ENCODE data around the gene ARHGAP26. TPM values are rescaled to one million over a fixed set of nuclear protein-coding genes. Genes with fewer than 3 reads are reported as not detected.

Gene ARHGAP26
- total RNA-seq, 1 donor from 2014 or later: 18.7 TPM

GRCh38 chr5:142897328-142897727, 127.2 kb downstream of the ARHGAP26 start:
- no peak for TF ChIP-seq CTCF (conservative IDR thresholded peaks at IDR 0.05)
- Mint-ChIP-seq H3K9me3 (no peaks in the 10 kb centered on the region), H3K4me3 (no peak overlapping the region), H3K27ac (no peak overlapping the region), H3K4me1 (ENCODE audit: unreplicated experiment) (peaks cover 18% of the 10 kb centered on the region), H3K36me3 (peaks cover 9% of the 10 kb centered on the region), H3K27me3 (no peaks in the 10 kb centered on the region)
- DNase-seq (ENCODE audit: extremely low spot score, unreplicated experiment): no peak

DNA sequence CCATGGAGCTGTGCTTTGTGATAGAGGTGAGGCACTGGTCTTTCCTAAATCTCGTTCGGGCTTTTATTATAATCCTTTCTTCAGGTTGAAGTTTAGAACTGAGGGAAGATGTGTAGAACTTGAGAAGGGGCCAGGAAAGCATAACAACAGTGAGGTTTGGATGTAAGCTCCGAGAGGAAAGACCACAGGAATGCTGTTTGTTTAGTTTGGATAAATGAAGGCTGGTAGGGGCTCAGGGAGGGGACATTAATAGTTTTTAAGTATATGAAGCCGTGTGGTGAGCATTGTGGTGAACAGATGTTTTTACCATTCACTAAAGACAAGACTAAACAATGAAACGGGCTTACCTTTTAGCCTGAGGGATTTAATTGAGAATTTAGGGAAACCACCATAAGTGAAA, 130.8 kb downstream of the ARHGAP26 start:
- no peak for TF ChIP-seq CTCF (conservative IDR thresholded peaks at IDR 0.05)
- H3K4me1 Mint-ChIP-seq (ENCODE audit: unreplicated experiment): peaks cover 22% of the 10 kb centered on the region
- H3K4me3 Mint-ChIP-seq: no peak overlapping the region
- DNase-seq (ENCODE audit: extremely low spot score, unreplicated experiment): no peak
- no peaks in the 10 kb centered on the region for H3K9me3 Mint-ChIP-seq
- peaks cover 14% of the 10 kb centered on the region for H3K36me3 Mint-ChIP-seq
- H3K27me3 Mint-ChIP-seq: no peaks in the 10 kb centered on the region
- no peak overlapping the region for H3K27ac Mint-ChIP-seq

GRCh38 chr5:142901476-142902185, 131.5 kb downstream of the ARHGAP26 start:
- no peak for TF ChIP-seq CTCF (conservative IDR thresholded peaks at IDR 0.05)
- peaks cover 22% of the 10 kb centered on the region for H3K4me1 Mint-ChIP-seq (ENCODE audit: unreplicated experiment)
- DNase-seq (ENCODE audit: extremely low spot score, unreplicated experiment): no peak
- H3K27me3 Mint-ChIP-seq: no peaks in the 10 kb centered on the region
- H3K27ac Mint-ChIP-seq: peak overlapping the region; percentile 57
- H3K9me3 Mint-ChIP-seq: no peaks in the 10 kb centered on the region
- peaks cover 20% of the 10 kb centered on the region for H3K36me3 Mint-ChIP-seq
- peak overlapping the region; percentile 29 for H3K4me3 Mint-ChIP-seq

DNA sequence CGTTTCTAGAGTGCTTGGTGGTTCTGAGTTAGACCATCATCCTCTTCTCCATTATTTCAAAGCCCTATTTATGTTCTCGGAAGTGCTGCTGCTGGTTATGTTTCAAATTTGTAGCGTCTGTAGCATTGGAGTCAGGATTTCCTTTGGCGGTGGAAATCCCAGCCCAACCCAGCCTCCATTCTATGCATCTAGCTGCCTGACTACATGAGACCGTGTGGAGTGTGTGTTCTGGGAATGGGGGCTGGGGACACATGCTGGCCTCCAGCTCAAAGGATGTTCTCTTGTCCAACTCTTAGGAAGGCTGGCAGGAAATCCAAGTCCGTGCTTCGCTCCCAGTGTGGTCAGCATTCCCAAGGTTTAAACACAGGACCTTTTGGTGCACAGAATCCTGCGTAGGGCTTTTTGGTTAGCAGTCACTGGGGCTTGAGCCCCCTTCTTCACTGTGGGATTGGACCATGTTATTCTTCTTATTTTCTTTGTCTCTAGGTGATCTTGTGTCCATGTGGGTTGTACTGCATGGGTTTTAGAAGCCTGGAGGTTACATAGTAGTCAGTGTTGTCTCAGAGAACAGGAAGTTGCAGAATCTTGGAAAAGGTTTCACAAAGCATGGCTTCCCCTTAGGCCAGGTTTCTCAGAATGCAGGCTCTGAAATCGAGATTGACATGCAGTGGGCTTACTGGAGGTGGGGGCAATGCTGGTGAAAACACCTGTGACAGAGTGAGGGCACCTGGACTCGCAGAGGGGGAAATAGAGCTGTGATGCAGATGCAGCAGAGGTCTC, 132.2 kb downstream of the ARHGAP26 start:
- DNase-seq (ENCODE audit: extremely low spot score, unreplicated experiment): no peak
- Mint-ChIP-seq H3K4me1 (ENCODE audit: unreplicated experiment) (peaks cover 27% of the 10 kb centered on the region), H3K9me3 (no peaks in the 10 kb centered on the region), H3K27me3 (no peaks in the 10 kb centered on the region), H3K4me3 (no peak overlapping the region), H3K27ac (peak overlapping the region; percentile 57), H3K36me3 (peaks cover 24% of the 10 kb centered on the region)
- TF ChIP-seq CTCF (conservative IDR thresholded peaks at IDR 0.05): no peak

DNA sequence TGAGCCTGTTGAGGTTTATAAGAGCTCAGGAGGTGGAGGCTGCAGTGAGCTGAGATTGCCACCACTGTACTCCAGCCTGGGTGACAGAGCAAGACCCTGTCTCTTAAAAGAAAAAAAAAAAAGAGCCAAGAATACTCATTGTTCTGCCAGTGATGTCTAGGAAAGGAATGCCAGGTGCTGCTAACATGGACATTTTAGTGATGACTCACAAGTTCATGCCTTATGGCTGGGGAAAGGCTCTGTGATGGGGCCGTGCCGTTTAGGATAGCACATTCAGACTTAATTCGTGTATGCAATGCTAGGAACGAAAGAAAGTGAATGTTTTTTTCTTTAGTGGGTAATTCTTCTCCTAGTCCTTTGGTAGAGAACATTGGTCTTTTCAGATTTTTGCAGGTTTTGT, 134.2 kb downstream of the ARHGAP26 start:
- no peak for TF ChIP-seq CTCF (conservative IDR thresholded peaks at IDR 0.05)
- no peak for DNase-seq (ENCODE audit: extremely low spot score, unreplicated experiment)
- peaks cover 26% of the 10 kb centered on the region for H3K36me3 Mint-ChIP-seq
- no peak overlapping the region for H3K4me3 Mint-ChIP-seq
- no peaks in the 10 kb centered on the region for H3K9me3 Mint-ChIP-seq
- peaks cover 30% of the 10 kb centered on the region for H3K4me1 Mint-ChIP-seq (ENCODE audit: unreplicated experiment)
- no peak overlapping the region for H3K27ac Mint-ChIP-seq
- H3K27me3 Mint-ChIP-seq: no peaks in the 10 kb centered on the region

All from type B pancreatic cell (in vitro differentiated cells).